ENCODE data around the gene CCDC66. TPM values are rescaled to one million over a fixed set of nuclear protein-coding genes. Genes with fewer than 3 reads are reported as not detected.
"Not testable (repeated sequence)": the region's sequence is repeated elsewhere in the genome, so short reads cannot be mapped to it uniquely, and the experiment has no call there.

CCDC66 gene
- total and polyA plus RNA-seq, 2 of the 4 experiments (the other 2 are of a cell fraction) = 6.0 to 9.1 TPM

GRCh38 chr3:56581941-56582340, 25.0 kb downstream of the CCDC66 start:
- H3K56ac ChIP-seq (ENCODE audit: extremely low read depth, insufficient read depth, low read length); H3K27ac ChIP-seq (ENCODE audit: insufficient read depth, low read length); H4K5ac ChIP-seq (ENCODE audit: low read depth, low read length); H3K4me3 ChIP-seq (ENCODE audit: insufficient read depth, low read depth, low read length); H3K4me1 ChIP-seq (ENCODE audit: control insufficient read depth, insufficient read depth, low read length); H3K4ac ChIP-seq (ENCODE audit: low read depth, low read length); H3K23ac ChIP-seq (ENCODE audit: low read depth, low read length); H2BK20ac ChIP-seq (ENCODE audit: low read depth, low read length); H4K20me1 ChIP-seq (ENCODE audit: insufficient read depth, low read length); H2AFZ ChIP-seq (replicated peaks; ENCODE audit: low read length, poor library complexity); H3K18ac ChIP-seq (ENCODE audit: low read depth, low read length); H3K36me3 ChIP-seq (ENCODE audit: control insufficient read depth, insufficient read depth, low read length); ATAC-seq (ENCODE audit: low read depth); dilution Hi-C loops (cut with HindIII; ENCODE audit: low sequenced_read_pairs, unreplicated experiment); H4K8ac ChIP-seq (ENCODE audit: low read depth in 2 of 2, low read length in 2 of 2); H3K9me3 ChIP-seq (ENCODE audit: control insufficient read depth, insufficient read depth, low read length); DNase-seq; CTCF ChIA-PET; POLR2A ChIA-PET (ENCODE audit: unreplicated experiment); in situ Hi-C loops (cut with MboI; ENCODE audit: low sequenced_read_pairs); H2AK9ac ChIP-seq (replicated peaks; ENCODE audit: low read depth, low read length, poor library complexity); H3K9ac ChIP-seq (ENCODE audit: low read depth, low read length); H3K79me1 ChIP-seq (ENCODE audit: low read depth in 1 of 2, low read length in 2 of 2); H2BK15ac ChIP-seq (ENCODE audit: low read depth, low read length); BruUV-seq (replicated peaks); H2BK5ac ChIP-seq (ENCODE audit: low read depth, low read length, poor library complexity, severe bottlenecking); H3K4me2 ChIP-seq (ENCODE audit: low read depth, low read length); H3K14ac ChIP-seq (replicated peaks; ENCODE audit: low read depth, low read length); H2AK5ac ChIP-seq (ENCODE audit: low read depth, low read length); H2BK120ac ChIP-seq (ENCODE audit: low read depth, low read length); intact Hi-C loops (cut with micrococcal nuclease); H3K9me1 ChIP-seq (ENCODE audit: insufficient read depth, low read length); H3K27me3 ChIP-seq (ENCODE audit: control insufficient read depth, insufficient read depth, low read length); H4K91ac ChIP-seq (ENCODE audit: insufficient read depth, low read depth, low read length): not testable (repeated sequence)
- no CpG with 5 or more reads among the region's 12 CpGs for WGBS, 2 experiments (ENCODE audit: extremely low coverage in 2 of 2, insufficient read length in 1 of 2)

- H2BK120ac ChIP-seq (ENCODE audit: low read depth, low read length); H3K27me3 ChIP-seq (ENCODE audit: control insufficient read depth, insufficient read depth, low read length); dilution Hi-C loops (cut with HindIII; ENCODE audit: low sequenced_read_pairs, unreplicated experiment); H2BK15ac ChIP-seq (ENCODE audit: low read depth, low read length); H3K4me2 ChIP-seq (ENCODE audit: low read depth, low read length); H3K36me3 ChIP-seq (ENCODE audit: control insufficient read depth, insufficient read depth, low read length); H3K9me1 ChIP-seq (ENCODE audit: insufficient read depth, low read length); H3K9ac ChIP-seq (ENCODE audit: low read depth, low read length); H4K8ac ChIP-seq (ENCODE audit: low read depth in 2 of 2, low read length in 2 of 2); H4K20me1 ChIP-seq (ENCODE audit: insufficient read depth, low read length); H4K91ac ChIP-seq (ENCODE audit: insufficient read depth, low read depth, low read length); H2AK5ac ChIP-seq (ENCODE audit: low read depth, low read length); H3K27ac ChIP-seq (ENCODE audit: insufficient read depth, low read length); H3K4me1 ChIP-seq (ENCODE audit: control insufficient read depth, insufficient read depth, low read length); ATAC-seq (ENCODE audit: low read depth); H3K4me3 ChIP-seq (ENCODE audit: insufficient read depth, low read depth, low read length); H3K79me1 ChIP-seq (ENCODE audit: low read depth in 1 of 2, low read length in 2 of 2); H3K4ac ChIP-seq (ENCODE audit: low read depth, low read length); H3K14ac ChIP-seq (replicated peaks; ENCODE audit: low read depth, low read length); H2BK5ac ChIP-seq (ENCODE audit: low read depth, low read length, poor library complexity, severe bottlenecking); H2AK9ac ChIP-seq (replicated peaks; ENCODE audit: low read depth, low read length, poor library complexity); H3K18ac ChIP-seq (ENCODE audit: low read depth, low read length); in situ Hi-C loops (cut with MboI; ENCODE audit: low sequenced_read_pairs); H3K23ac ChIP-seq (ENCODE audit: low read depth, low read length); H3K9me3 ChIP-seq (ENCODE audit: control insufficient read depth, insufficient read depth, low read length); BruUV-seq (replicated peaks); H4K5ac ChIP-seq (ENCODE audit: low read depth, low read length); CTCF ChIA-PET; H2AFZ ChIP-seq (replicated peaks; ENCODE audit: low read length, poor library complexity); intact Hi-C loops (cut with micrococcal nuclease); POLR2A ChIA-PET (ENCODE audit: unreplicated experiment); H2BK20ac ChIP-seq (ENCODE audit: low read depth, low read length); DNase-seq; H3K56ac ChIP-seq (ENCODE audit: extremely low read depth, insufficient read depth, low read length): not testable (repeated sequence)
- WGBS, 2 experiments (ENCODE audit: extremely low coverage in 2 of 2, insufficient read length in 1 of 2) = no CpG with 5 or more reads among the region's 28 CpGs
Observed at GRCh38 chr3:56584275-56584674, 27.3 kb downstream of the CCDC66 start.
